Muscle of leg (tissue), 11 donors: ENCODE measurements around the gene TNFRSF25. TPM values are rescaled to one million over a fixed set of nuclear protein-coding genes. Genes with fewer than 3 reads are reported as not detected.

Source experiments
- DNase-seq: peaks from one replicate; pipeline ENCODE4 v3.0.0; 2013
- H3K27ac ChIP-seq: one replicate; pipeline ENCODE4 v1.5.1; 2013; ENCODE audit warnings: mild to moderate bottlenecking, low read length, control low read depth
- H3K27me3 ChIP-seq: one replicate; pipeline ENCODE4 v1.6.1; 2013; ENCODE audit warnings: low read length; ENCODE audit not compliant: control insufficient read depth, insufficient read depth
- H3K36me3 ChIP-seq: one replicate; pipeline ENCODE4 v1.6.1; 2013; ENCODE audit warnings: low read length; ENCODE audit not compliant: control insufficient read depth, insufficient read depth
- H3K4me1 ChIP-seq: one replicate; pipeline ENCODE4 v1.6.1; 2013; ENCODE audit warnings: low read length; ENCODE audit not compliant: control insufficient read depth, insufficient read depth
- H3K4me3 ChIP-seq: one replicate; pipeline ENCODE4 v1.5.1; 2013; ENCODE audit warnings: low read length, control low read depth
- H3K9me3 ChIP-seq: replicated peaks from 2 replicates; pipeline ENCODE4 v1.6.1; 2013; ENCODE audit warnings: low read depth, low read length; ENCODE audit not compliant: control insufficient read depth
- WGBS: methylation state at CpG from one replicate; pipeline ENCODE4 v1.1.5; 2013; ENCODE audit warnings: missing lambda C conversion rate; ENCODE audit not compliant: insufficient coverage; 5-methylcytosine and 5-hydroxymethylcytosine counted together
- polyA plus RNA-seq, 8 donors: library from polyadenylated mRNA; unstranded; fragments of 120-200 nt; gene quantifications; one replicate each; pipeline versions ENCODE4 v1.2.1 to v1.2.3, GENCODE V29; 2013; ENCODE audit warnings: inconsistent platforms in 1 of 8, low replicate concordance in 1 of 8; ENCODE audit not compliant: insufficient read length in 8 of 8, insufficient read depth in 1 of 8
- total RNA-seq: library from RNA; stranded (reverse); fragments of 120-200 nt; gene quantifications from one replicate; pipeline ENCODE4 v1.2.4, GENCODE V29; 2013

The TNFRSF25 gene
- total and polyA plus RNA-seq, 9 donors, result 5.3 to 18.3 (median 11.0) TPM

DNA sequence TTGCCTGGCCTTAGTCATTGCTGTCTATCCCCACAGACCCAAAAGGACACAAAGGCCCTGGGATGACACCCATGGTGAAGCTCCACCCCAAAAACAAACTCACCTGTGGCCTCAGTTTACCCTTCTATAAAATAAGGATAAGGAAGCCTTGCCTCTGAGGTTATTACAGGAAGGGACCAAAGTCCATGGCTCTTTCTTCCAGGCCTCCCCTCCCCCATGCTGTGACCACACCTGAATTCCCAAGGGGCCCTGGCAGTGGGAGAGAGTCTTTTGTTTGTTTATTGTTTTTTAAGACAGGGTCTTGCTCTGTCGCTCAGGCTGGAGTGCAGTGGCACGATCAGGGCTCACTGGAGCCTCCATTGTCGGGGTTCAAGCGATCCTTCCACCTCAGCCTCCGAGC, 10.5 kb upstream of the TNFRSF25 start:
- WGBS, result 81% methylated on average over 5 of the region's 5 CpGs
- Histone ChIP-seq H3K4me3 (no peak overlapping the region), H3K36me3 (peaks cover 18% of the 10 kb centered on the region), H3K4me1 (no peaks in the 10 kb centered on the region), H3K27me3 (no peaks in the 10 kb centered on the region), H3K9me3 (no peaks in the 10 kb centered on the region), H3K27ac (no peak overlapping the region)
- DNase-seq, result no peak

DNA sequence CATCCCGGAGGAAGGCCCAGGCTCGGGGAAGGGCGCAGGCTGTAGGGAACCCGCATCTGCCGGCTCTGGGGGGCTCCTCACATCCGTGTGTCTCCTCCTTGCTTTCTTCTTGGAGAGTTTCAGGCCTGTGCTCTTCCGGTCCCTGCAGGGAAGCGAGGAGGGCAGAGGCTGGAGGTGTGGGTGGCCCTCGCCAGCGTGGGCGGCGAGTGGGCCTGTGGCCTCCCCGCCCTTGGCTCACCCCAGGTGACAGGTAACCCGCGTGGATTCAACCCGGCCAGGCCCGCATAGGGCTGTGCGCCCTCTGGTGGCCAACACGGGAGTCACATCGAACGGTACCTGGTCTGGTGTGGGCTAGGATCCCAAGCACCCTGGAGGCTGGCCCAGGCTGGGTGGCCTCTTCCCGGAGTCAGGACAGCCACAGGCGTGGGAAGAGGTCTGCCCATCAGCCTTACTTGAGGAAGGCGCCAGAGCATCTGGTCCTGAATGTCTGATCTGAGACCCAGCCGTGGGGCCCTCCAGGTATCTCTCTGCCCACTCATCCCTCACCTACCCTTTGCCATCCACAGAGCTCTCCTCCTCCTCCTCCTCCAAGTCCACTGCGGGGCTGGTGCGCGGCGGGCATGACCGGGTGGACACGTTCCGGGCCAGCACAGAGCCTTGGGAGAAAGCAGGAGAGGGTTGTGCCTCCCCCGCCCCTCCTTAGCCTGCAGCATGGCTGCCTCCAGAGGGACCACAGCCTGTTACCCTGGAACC, 9.6 kb upstream of the TNFRSF25 start:
- WGBS, result 20% methylated on average over 25 of the region's 33 CpGs
- Histone ChIP-seq H3K4me3 (no peak overlapping the region), H3K4me1 (no peaks in the 10 kb centered on the region), H3K27ac (no peak overlapping the region), H3K9me3 (no peaks in the 10 kb centered on the region), H3K36me3 (peaks cover 18% of the 10 kb centered on the region), H3K27me3 (no peaks in the 10 kb centered on the region)
- DNase-seq, result no peak

DNA sequence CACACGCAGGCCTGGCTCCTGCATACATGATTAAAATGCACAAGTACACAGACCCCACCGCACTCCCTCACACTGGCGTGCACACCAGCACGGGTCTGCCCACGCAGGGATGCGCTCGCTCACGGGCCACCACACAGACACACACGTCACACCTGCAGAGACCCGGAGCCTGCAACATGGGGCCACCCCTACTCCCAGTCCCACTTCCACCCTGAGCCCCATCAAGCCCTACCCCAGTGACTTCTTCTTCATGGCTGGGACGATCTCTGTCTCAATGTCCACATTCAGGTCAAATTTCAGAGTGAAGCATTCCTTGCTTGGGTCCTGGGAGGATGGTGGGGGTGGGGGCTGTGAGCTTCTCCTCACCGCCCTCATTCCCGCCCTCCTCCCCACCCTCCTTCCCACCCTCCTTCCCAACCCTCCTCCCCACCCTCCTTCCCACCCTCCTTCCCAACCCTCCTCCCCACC, 8.9 kb upstream of the TNFRSF25 start:
- 73% methylated on average over 9 of the region's 13 CpGs for WGBS
- Histone ChIP-seq H3K4me3 (no peak overlapping the region), H3K27ac (no peak overlapping the region), H3K4me1 (no peaks in the 10 kb centered on the region), H3K27me3 (no peaks in the 10 kb centered on the region), H3K9me3 (no peaks in the 10 kb centered on the region), H3K36me3 (peaks cover 22% of the 10 kb centered on the region)
- DNase-seq, result no peak

DNA sequence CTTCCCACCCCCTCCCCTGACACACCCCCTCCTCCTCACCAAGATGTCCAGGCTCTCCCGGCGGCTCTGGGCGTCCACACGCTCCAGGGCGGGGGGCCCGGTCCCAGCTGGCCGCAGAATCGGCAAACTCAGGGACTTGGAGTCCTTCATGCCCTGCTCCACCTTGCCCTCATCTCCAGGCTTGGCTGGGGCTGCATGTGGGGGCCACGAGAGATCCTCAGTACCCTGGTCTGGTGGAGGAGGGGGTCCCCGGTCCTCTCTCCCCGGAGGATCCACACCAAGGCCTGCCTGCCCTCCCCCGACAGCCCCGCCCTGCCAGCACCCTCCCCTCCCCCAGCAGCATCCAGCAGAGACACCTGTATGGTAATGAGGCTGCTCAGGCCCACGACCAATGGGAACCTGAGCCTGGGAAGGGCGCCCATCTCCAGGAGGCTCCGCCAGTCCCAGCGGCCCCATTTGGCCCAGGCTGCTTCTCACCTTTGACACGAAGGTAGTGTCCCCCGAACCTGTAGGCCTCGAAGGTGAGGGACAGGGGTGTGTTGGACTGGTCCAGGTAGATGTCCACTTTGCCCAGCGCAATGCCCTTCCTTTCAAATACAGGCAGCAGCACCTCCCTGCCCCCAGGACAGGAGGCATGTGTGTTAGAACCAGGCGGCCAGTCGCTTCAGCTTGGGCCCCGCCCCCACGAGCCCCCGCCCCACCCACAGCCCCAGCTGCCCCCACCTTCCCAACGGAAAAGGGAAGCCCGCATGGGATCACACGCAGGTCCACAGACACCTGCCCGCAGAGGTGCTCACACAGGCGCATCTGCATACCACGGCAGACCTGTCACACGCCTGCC, 8.2 kb upstream of the TNFRSF25 start:
- Histone ChIP-seq H3K4me3 (no peak overlapping the region), H3K27me3 (no peaks in the 10 kb centered on the region), H3K36me3 (peaks cover 25% of the 10 kb centered on the region), H3K4me1 (no peaks in the 10 kb centered on the region), H3K9me3 (no peaks in the 10 kb centered on the region), H3K27ac (no peak overlapping the region)
- DNase-seq, result no peak
- WGBS, result 71% methylated on average over 10 of the region's 33 CpGs

- Histone ChIP-seq H3K27ac (no peak overlapping the region), H3K4me3 (no peak overlapping the region), H3K27me3 (no peaks in the 10 kb centered on the region), H3K9me3 (no peaks in the 10 kb centered on the region), H3K36me3 (peaks cover 30% of the 10 kb centered on the region), H3K4me1 (no peaks in the 10 kb centered on the region)
- no peak for DNase-seq
- 93% methylated on average over 12 of the region's 18 CpGs for WGBS
These were observed 7.2 kb upstream of the TNFRSF25 start for GRCh38 chr1:6473156-6473555.

- DNase-seq, result no peak
- Histone ChIP-seq H3K27me3 (no peaks in the 10 kb centered on the region), H3K9me3 (no peaks in the 10 kb centered on the region), H3K4me3 (no peak overlapping the region), H3K4me1 (no peaks in the 10 kb centered on the region), H3K36me3 (peaks cover 37% of the 10 kb centered on the region), H3K27ac (no peak overlapping the region)
- WGBS, result 77% methylated on average over 10 of the region's 10 CpGs
These were observed 6.4 kb upstream of the TNFRSF25 start for GRCh38 chr1:6472391-6472790.

GRCh38 chr1:6471970-6472368, 6.0 kb upstream of the TNFRSF25 start:
- 90% methylated on average over 6 of the region's 7 CpGs for WGBS
- Histone ChIP-seq H3K9me3 (no peaks in the 10 kb centered on the region), H3K4me1 (no peaks in the 10 kb centered on the region), H3K36me3 (peaks cover 37% of the 10 kb centered on the region), H3K27me3 (no peaks in the 10 kb centered on the region), H3K27ac (no peak overlapping the region), H3K4me3 (no peak overlapping the region)
- DNase-seq, result no peak

GRCh38 chr1:6471086-6471969, 5.4 kb upstream of the TNFRSF25 start:
- WGBS, result 56% methylated on average over 53 of the region's 67 CpGs
- Histone ChIP-seq H3K4me1 (no peaks in the 10 kb centered on the region), H3K36me3 (peaks cover 36% of the 10 kb centered on the region), H3K27ac (no peak overlapping the region), H3K9me3 (no peaks in the 10 kb centered on the region), H3K27me3 (no peaks in the 10 kb centered on the region), H3K4me3 (no peak overlapping the region)
- DNase-seq, result no peak

DNA sequence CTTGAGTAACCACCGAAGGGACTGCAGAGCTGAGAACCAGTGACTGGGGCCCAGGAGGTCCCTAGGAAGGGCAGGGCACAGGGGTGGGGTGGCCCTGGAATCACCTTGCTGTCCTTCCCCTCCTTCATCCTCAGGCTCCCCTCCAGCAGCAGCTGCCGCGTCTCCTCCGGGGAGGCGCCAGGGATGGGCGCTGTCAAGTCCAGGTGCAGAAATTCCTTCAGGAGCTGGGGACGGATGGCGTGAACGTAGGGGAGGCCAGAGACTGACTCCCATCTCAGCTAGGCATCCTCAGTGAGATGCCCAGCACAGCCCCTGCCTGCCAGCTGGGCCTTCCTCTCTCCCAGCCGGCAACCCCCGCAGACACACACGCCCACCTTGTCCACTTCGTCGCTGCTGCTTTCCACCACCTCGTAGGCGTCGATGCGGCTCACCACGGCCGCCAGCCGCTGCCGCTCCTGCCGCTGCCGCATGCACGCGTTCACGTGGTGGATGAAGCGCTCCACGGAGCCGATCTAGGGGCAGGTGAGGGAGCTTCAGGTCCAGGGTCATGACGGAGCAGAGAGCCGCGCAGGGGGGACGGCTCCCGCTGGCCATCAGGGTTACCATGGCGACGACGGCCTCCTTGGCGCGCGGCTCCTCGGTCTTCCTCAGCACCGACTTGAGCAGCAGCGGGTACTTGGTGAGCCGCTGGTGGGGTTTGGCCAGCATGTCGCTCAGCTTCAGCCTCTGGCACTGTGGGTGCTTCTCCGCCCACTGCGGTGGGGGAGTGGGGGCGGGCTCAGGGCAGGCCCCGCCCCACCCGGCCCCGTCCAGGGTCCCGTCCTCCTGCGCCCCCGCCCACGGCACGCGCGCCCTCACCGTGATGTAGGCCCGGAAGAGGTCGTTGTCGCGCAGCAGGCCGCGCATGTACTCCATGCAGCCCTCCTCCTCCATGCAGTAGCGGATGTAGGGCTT, 4.4 kb upstream of the TNFRSF25 start:
- H3K9me3 ChIP-seq, result no peaks in the 10 kb centered on the region
- no peak overlapping the region for H3K4me3 ChIP-seq
- no peak overlapping the region for H3K27ac ChIP-seq
- peaks cover 5% of the 10 kb centered on the region for H3K27me3 ChIP-seq
- 61% methylated on average over 60 of the region's 67 CpGs for WGBS
- no peak for DNase-seq
- H3K36me3 ChIP-seq, result peaks cover 35% of the 10 kb centered on the region
- peaks cover 4% of the 10 kb centered on the region for H3K4me1 ChIP-seq
